IMR-90 (cell line): Measurements from ENCODE around the gene NTRK2. TPM values are rescaled to one million over a fixed set of nuclear protein-coding genes. Genes with fewer than 3 reads are reported as not detected.

Source experiments
- ATAC-seq: fragments of 200-7000 bp; cut with Tn5 transposase; 2 replicates; pipeline ENCODE4 v1.9.1; 2020; ENCODE audit warnings: low read depth, mild to moderate bottlenecking, moderate library complexity
- BruUV-seq: library from RNA; stranded (reverse); fragments of 400-500 nt; replicated peaks from 2 replicates; lab custom pipeline; 2021; lab: Mats Ljungman, UMichigan
- CTCF ChIA-PET: fragments of 300-600 bp; formaldehyde crosslinking; extraction: SDS; loops from one replicate; lab custom pipeline; 2021; ENCODE audit warnings: antibody characterized with exemption; lab: Yijun Ruan, JAX
- POLR2A ChIA-PET: fragments of 300-600 bp; sonication (Branson Sonifier 250); formaldehyde crosslinking; loops from one replicate; lab custom pipeline; 2022; ENCODE audit warnings: antibody characterized with exemption; ENCODE audit not compliant: unreplicated experiment; lab: Charles Lee
- DNase-seq: peaks from one replicate; pipeline ENCODE4 v3.0.0; 2013
- H2AFZ ChIP-seq: replicated peaks from 2 replicates; pipeline ENCODE3; 2013; ENCODE audit warnings: low read length, mild to moderate bottlenecking; ENCODE audit not compliant: poor library complexity
- H2AK5ac ChIP-seq: 2 replicates; pipeline ENCODE4 v1.6.1; 2013; ENCODE audit warnings: low read depth, low read length, inconsistent platforms
- H2AK9ac ChIP-seq: replicated peaks from 2 replicates; pipeline ENCODE3; 2013; ENCODE audit warnings: mild to moderate bottlenecking, low read depth, low read length, moderate library complexity; ENCODE audit not compliant: poor library complexity
- H2BK120ac ChIP-seq: 2 replicates; pipeline ENCODE4 v1.6.1; 2013; ENCODE audit warnings: low read depth, low read length, inconsistent platforms
- H2BK15ac ChIP-seq: 3 replicates; pipeline ENCODE4 v1.6.1; 2013; ENCODE audit warnings: low read depth, low read length, inconsistent platforms
- H2BK20ac ChIP-seq: 2 replicates; pipeline ENCODE4 v1.6.1; 2013; ENCODE audit warnings: low read depth, mild to moderate bottlenecking, inconsistent platforms, low read length, moderate library complexity
- H2BK5ac ChIP-seq: 2 replicates; pipeline ENCODE4 v1.6.1; 2013; ENCODE audit warnings: mild to moderate bottlenecking, low read depth, low read length, inconsistent platforms; ENCODE audit not compliant: poor library complexity, severe bottlenecking
- H3K14ac ChIP-seq: replicated peaks from 2 replicates; pipeline ENCODE4 v1.6.1; 2013; ENCODE audit warnings: low read depth, low read length, inconsistent platforms
- H3K18ac ChIP-seq: 2 replicates; pipeline ENCODE4 v1.6.1; 2013; ENCODE audit warnings: low read depth, low read length, control low read depth
- H3K23ac ChIP-seq: 2 replicates; pipeline ENCODE4 v1.6.1; 2013; ENCODE audit warnings: low read depth, low read length, inconsistent platforms
- H3K27ac ChIP-seq: 2 replicates; pipeline ENCODE4 v1.5.1; 2013; ENCODE audit warnings: mild to moderate bottlenecking, control low read depth, low read length; ENCODE audit not compliant: insufficient read depth
- H3K27me3 ChIP-seq: 2 replicates; pipeline ENCODE4 v1.6.1; 2013; ENCODE audit warnings: low read length; ENCODE audit not compliant: control insufficient read depth, insufficient read depth
- H3K36me3 ChIP-seq: 2 replicates; pipeline ENCODE4 v1.6.1; 2013; ENCODE audit warnings: low read length, mixed read lengths; ENCODE audit not compliant: control insufficient read depth, insufficient read depth
- H3K4ac ChIP-seq: 2 replicates; pipeline ENCODE4 v1.6.1; 2013; ENCODE audit warnings: low read depth, low read length, inconsistent platforms
- H3K4me1 ChIP-seq: 2 replicates; pipeline ENCODE4 v1.6.1; 2013; ENCODE audit warnings: low read length, mixed read lengths; ENCODE audit not compliant: control insufficient read depth, insufficient read depth
- H3K4me2 ChIP-seq: 2 replicates; pipeline ENCODE4 v1.6.1; 2013; ENCODE audit warnings: low read depth, mild to moderate bottlenecking, control low read depth, low read length, moderate library complexity
- H3K4me3 ChIP-seq: 2 replicates; pipeline ENCODE4 v1.5.1; 2013; ENCODE audit warnings: low read depth, mild to moderate bottlenecking, control low read depth, low read length, moderate library complexity; ENCODE audit not compliant: insufficient read depth
- H3K56ac ChIP-seq: 2 replicates; pipeline ENCODE4 v1.6.1; 2013; ENCODE audit warnings: low read length, inconsistent platforms; ENCODE audit not compliant: insufficient read depth; ENCODE audit errors: extremely low read depth
- H3K79me1 ChIP-seq, 2 experiments: 2 replicates each; pipeline ENCODE4 v1.6.1; 2013; ENCODE audit warnings: low read length in 2 of 2, inconsistent platforms in 1 of 2, low read depth in 1 of 2
- H3K9ac ChIP-seq: 2 replicates; pipeline ENCODE4 v1.6.1; 2013; ENCODE audit warnings: low read depth, low read length, control low read depth
- H3K9me1 ChIP-seq: 2 replicates; pipeline ENCODE4 v1.6.1; 2013; ENCODE audit warnings: low read length, inconsistent platforms; ENCODE audit not compliant: insufficient read depth
- H3K9me3 ChIP-seq: 2 replicates; pipeline ENCODE4 v1.6.1; 2013; ENCODE audit warnings: low read length; ENCODE audit not compliant: control insufficient read depth, insufficient read depth
- H4K20me1 ChIP-seq: 2 replicates; pipeline ENCODE4 v1.6.1; 2013; ENCODE audit warnings: low read length, inconsistent platforms; ENCODE audit not compliant: insufficient read depth
- H4K5ac ChIP-seq: 2 replicates; pipeline ENCODE4 v1.6.1; 2013; ENCODE audit warnings: mild to moderate bottlenecking, low read depth, low read length, control low read depth
- H4K8ac ChIP-seq, 2 experiments: 2 replicates each; pipeline ENCODE4 v1.6.1; 2013; ENCODE audit warnings: low read depth in 2 of 2, low read length in 2 of 2, control low read depth in 1 of 2, inconsistent platforms in 1 of 2
- H4K91ac ChIP-seq: 2 replicates; pipeline ENCODE4 v1.6.1; 2013; ENCODE audit warnings: low read depth, low read length, inconsistent platforms; ENCODE audit not compliant: insufficient read depth
- CTCF ChIP-seq: conservative IDR thresholded peaks from 2 replicates; pipeline ENCODE4 v1.5.1; 2012; ENCODE audit warnings: mild to moderate bottlenecking, low read depth, low read length, improper control_type of control experiment
- ELK1 ChIP-seq: fragments of 150-350 bp; IDR thresholded peaks from 2 replicates; pipeline ENCODE4 v1.6.1; 2016; ENCODE audit warnings: low read depth, mild to moderate bottlenecking, low read length, moderate library complexity, borderline replicate concordance
- MAZ ChIP-seq: IDR thresholded peaks from 2 replicates; pipeline ENCODE4 v1.6.1; 2012; ENCODE audit warnings: low read depth, mild to moderate bottlenecking, low read length, improper control_type of control experiment, moderate library complexity, borderline replicate concordance
- MXI1 ChIP-seq: IDR thresholded peaks from 2 replicates; pipeline ENCODE4 v1.6.1; 2012; ENCODE audit warnings: low read depth, mild to moderate bottlenecking, low read length, moderate library complexity, borderline replicate concordance
- RFX5 ChIP-seq: IDR thresholded peaks from 2 replicates; pipeline ENCODE4 v1.8.0; 2012; ENCODE audit warnings: low read depth, mild to moderate bottlenecking, low read length, moderate library complexity
- WGBS, 2 experiments: methylation state at CpG; one replicate each; pipeline versions ENCODE4 v1.1.5 to v1.1.7; 2013; ENCODE audit warnings: missing lambda C conversion rate in 2 of 2; ENCODE audit not compliant: insufficient read length in 1 of 2; ENCODE audit errors: extremely low coverage in 2 of 2; 5-methylcytosine and 5-hydroxymethylcytosine counted together
- dilution Hi-C: fragments of 300-500 bp; cut with HindIII; formaldehyde crosslinking; loops from one replicate; pipeline ENCODE4 v1.14.3; 2018; ENCODE audit warnings: low sequenced_read_pairs; ENCODE audit not compliant: unreplicated experiment
- in situ Hi-C: fragments of 300-500 bp; cut with MboI; formaldehyde crosslinking; loops from 3 replicates; pipeline ENCODE4 v1.14.3; 2019; ENCODE audit warnings: low sequenced_read_pairs, inconsistent platforms, mixed read lengths
- intact Hi-C: fragments of 100-400 bp; cut with micrococcal nuclease; formaldehyde crosslinking; loops from 2 replicates; pipeline ENCODE4 v1.10.0; 2022
- polyA plus RNA-seq, 3 experiments: library from polyadenylated mRNA; depleted of rRNA; stranded (reverse); fragments of >200 nt; gene quantifications; 2 replicates each; pipeline ENCODE4 v1.2.3, GENCODE V29; 2012; ENCODE audit warnings: low replicate concordance in 1 of 3
- total RNA-seq: library from RNA; depleted of rRNA; stranded (reverse); fragments of >200 nt; gene quantifications from 2 replicates; pipeline ENCODE4 v1.2.3, GENCODE V29; 2012

NTRK2 gene
- total and polyA plus RNA-seq, 2 of the 4 experiments (the other 2 are of a cell fraction): under 0.01 to 0.02 TPM

GRCh38 chr9:85004818-85005413 is 335.4 kb downstream of the NTRK2 start:
- Histone ChIP-seq H4K5ac (no peak overlapping the region), H3K4me2 (no peak overlapping the region), H2BK120ac (no peak overlapping the region), H3K36me3 (no peaks in the 10 kb centered on the region), H2BK5ac (no peak overlapping the region), H3K4me1 (no peaks in the 10 kb centered on the region), H3K9ac (no peak overlapping the region), H4K91ac (no peak overlapping the region), H3K9me1 (no peaks in the 10 kb centered on the region), H2AK9ac (no peak overlapping the region), H3K27ac (no peak overlapping the region), H3K56ac (no peak overlapping the region), H3K9me3 (peaks cover 21% of the 10 kb centered on the region), H2AK5ac (no peak overlapping the region), H3K79me1 (no peaks in the 10 kb centered on the region), H3K18ac (no peak overlapping the region), H3K14ac (no peak overlapping the region), H3K27me3 (no peaks in the 10 kb centered on the region), H3K4ac (no peak overlapping the region), H2BK15ac (no peak overlapping the region), H4K8ac (no peak overlapping the region), H3K23ac (no peak overlapping the region), H2AFZ (no peak overlapping the region), H2BK20ac (no peak overlapping the region), H3K4me3 (no peak overlapping the region), H4K20me1 (no peaks in the 10 kb centered on the region)
- intact Hi-C loops (no loop called here), dilution Hi-C loops (no loop called here), in situ Hi-C loops (no loop called here)
- no peak for TF ChIP-seq ELK1
- no peak for TF ChIP-seq CTCF
- no peak for TF ChIP-seq MAZ
- TF ChIP-seq RFX5: no peak
- TF ChIP-seq MXI1: no peak
- ChIA-PET POLR2A (no interaction called here), CTCF (no interaction called here)
- ATAC-seq (no peak), DNase-seq (no peak)
- BruUV-seq: no TSS peak
- no CpG with 5 or more reads among the region's 3 CpGs for WGBS, 2 experiments
